ENCODE results near the gene PHGDH.

Gene PHGDH

GRCh38 chr1:119724611-119725218 lies 13.0 kb downstream of the PHGDH start:
- TF ChIP-seq PAX5 (IDR thresholded peaks at IDR 0.05; ENCODE audit: insufficient read depth, low read length, severe bottlenecking) (no peak), POLR2A (IDR thresholded peaks at IDR 0.05; ENCODE audit: low read depth, low read length) (no peak), TAF1 (IDR thresholded peaks at IDR 0.05; ENCODE audit: low read depth, low read length) (no peak), POU2F2 (IDR thresholded peaks at IDR 0.05; ENCODE audit: low read depth, low read length) (no peak), POLR2AphosphoS5 (IDR thresholded peaks at IDR 0.05; ENCODE audit: low read depth, low read length) (no peak), SPI1 (IDR thresholded peaks at IDR 0.05; ENCODE audit: low read depth, low read length) (no peak)
- no peak for FAIRE-seq
- no peak for DNase-seq (ENCODE audit: insufficient read length, low spot score)

- no peak for FAIRE-seq
- no peak for DNase-seq (ENCODE audit: insufficient read length, low spot score)
- TF ChIP-seq TAF1 (IDR thresholded peaks at IDR 0.05; ENCODE audit: low read depth, low read length): no peak
- no peak for TF ChIP-seq SPI1 (IDR thresholded peaks at IDR 0.05; ENCODE audit: low read depth, low read length)
- no peak for TF ChIP-seq POLR2AphosphoS5 (IDR thresholded peaks at IDR 0.05; ENCODE audit: low read depth, low read length)
- no peak for TF ChIP-seq POLR2A (IDR thresholded peaks at IDR 0.05; ENCODE audit: low read depth, low read length)
- TF ChIP-seq POU2F2 (IDR thresholded peaks at IDR 0.05; ENCODE audit: low read depth, low read length): no peak
- TF ChIP-seq PAX5 (IDR thresholded peaks at IDR 0.05; ENCODE audit: insufficient read depth, low read length, severe bottlenecking): no peak
Measured at GRCh38 chr1:119725626-119726025, 13.9 kb downstream of the PHGDH start.

GRCh38 chr1:119727991-119728390 lies 16.3 kb downstream of the PHGDH start:
- FAIRE-seq (no peak), DNase-seq (ENCODE audit: insufficient read length, low spot score) (no peak)
- TF ChIP-seq POLR2A (IDR thresholded peaks at IDR 0.05; ENCODE audit: low read depth, low read length): no peak
- TF ChIP-seq SPI1 (IDR thresholded peaks at IDR 0.05; ENCODE audit: low read depth, low read length): peak; percentile 25; the same call in 1 of the 2 replicates

GRCh38 chr1:119729044-119729443 lies 17.3 kb downstream of the PHGDH start:
- no peak for DNase-seq (ENCODE audit: insufficient read length, low spot score)
- TF ChIP-seq TAF1 (IDR thresholded peaks at IDR 0.05; ENCODE audit: low read depth, low read length) (no peak), SPI1 (IDR thresholded peaks at IDR 0.05; ENCODE audit: low read depth, low read length) (no peak), POLR2A (IDR thresholded peaks at IDR 0.05; ENCODE audit: low read depth, low read length) (no peak), POU2F2 (IDR thresholded peaks at IDR 0.05; ENCODE audit: low read depth, low read length) (no peak), PAX5 (IDR thresholded peaks at IDR 0.05; ENCODE audit: insufficient read depth, low read length, severe bottlenecking) (no peak), POLR2AphosphoS5 (IDR thresholded peaks at IDR 0.05; ENCODE audit: low read depth, low read length) (no peak)
- FAIRE-seq: no peak

GRCh38 chr1:119731060-119731459 lies 19.3 kb downstream of the PHGDH start:
- FAIRE-seq (no peak), DNase-seq (ENCODE audit: insufficient read length, low spot score) (no peak)
- TF ChIP-seq PAX5 (IDR thresholded peaks at IDR 0.05; ENCODE audit: insufficient read depth, low read length, severe bottlenecking) (no peak), POLR2A (IDR thresholded peaks at IDR 0.05; ENCODE audit: low read depth, low read length) (no peak), POU2F2 (IDR thresholded peaks at IDR 0.05; ENCODE audit: low read depth, low read length) (no peak), POLR2AphosphoS5 (IDR thresholded peaks at IDR 0.05; ENCODE audit: low read depth, low read length) (no peak), TAF1 (IDR thresholded peaks at IDR 0.05; ENCODE audit: low read depth, low read length) (no peak), SPI1 (IDR thresholded peaks at IDR 0.05; ENCODE audit: low read depth, low read length) (no peak)

- DNase-seq (ENCODE audit: insufficient read length, low spot score) (no peak), FAIRE-seq (no peak)
- TF ChIP-seq SPI1 (IDR thresholded peaks at IDR 0.05; ENCODE audit: low read depth, low read length) (no peak), PAX5 (IDR thresholded peaks at IDR 0.05; ENCODE audit: insufficient read depth, low read length, severe bottlenecking) (no peak), POU2F2 (IDR thresholded peaks at IDR 0.05; ENCODE audit: low read depth, low read length) (no peak), POLR2A (IDR thresholded peaks at IDR 0.05; ENCODE audit: low read depth, low read length) (no peak), POLR2AphosphoS5 (IDR thresholded peaks at IDR 0.05; ENCODE audit: low read depth, low read length) (no peak), TAF1 (IDR thresholded peaks at IDR 0.05; ENCODE audit: low read depth, low read length) (no peak)
Measured at GRCh38 chr1:119731741-119732430, 20.2 kb downstream of the PHGDH start.

GRCh38 chr1:119732465-119733168 lies 20.9 kb downstream of the PHGDH start:
- no peak for FAIRE-seq
- no peak for TF ChIP-seq TAF1 (IDR thresholded peaks at IDR 0.05; ENCODE audit: low read depth, low read length)
- no peak for DNase-seq (ENCODE audit: insufficient read length, low spot score)

- no peak for FAIRE-seq
- no peak for DNase-seq (ENCODE audit: insufficient read length, low spot score)
- TF ChIP-seq TAF1 (IDR thresholded peaks at IDR 0.05; ENCODE audit: low read depth, low read length) (no peak), POU2F2 (IDR thresholded peaks at IDR 0.05; ENCODE audit: low read depth, low read length) (no peak), POLR2AphosphoS5 (IDR thresholded peaks at IDR 0.05; ENCODE audit: low read depth, low read length) (no peak), PAX5 (IDR thresholded peaks at IDR 0.05; ENCODE audit: insufficient read depth, low read length, severe bottlenecking) (no peak), POLR2A (IDR thresholded peaks at IDR 0.05; ENCODE audit: low read depth, low read length) (no peak), SPI1 (IDR thresholded peaks at IDR 0.05; ENCODE audit: low read depth, low read length) (no peak)
Measured at GRCh38 chr1:119733754-119734153, 22.0 kb downstream of the PHGDH start.

GRCh38 chr1:119735217-119735616 lies 23.5 kb downstream of the PHGDH start:
- TF ChIP-seq POU2F2 (IDR thresholded peaks at IDR 0.05; ENCODE audit: low read depth, low read length) (no peak), PAX5 (IDR thresholded peaks at IDR 0.05; ENCODE audit: insufficient read depth, low read length, severe bottlenecking) (no peak), POLR2A (IDR thresholded peaks at IDR 0.05; ENCODE audit: low read depth, low read length) (no peak), SPI1 (IDR thresholded peaks at IDR 0.05; ENCODE audit: low read depth, low read length) (no peak)
- DNase-seq (ENCODE audit: insufficient read length, low spot score) (no peak), FAIRE-seq (no peak)

- FAIRE-seq: no peak
- no peak for TF ChIP-seq POLR2A (IDR thresholded peaks at IDR 0.05; ENCODE audit: low read depth, low read length)
- no peak for TF ChIP-seq POLR2AphosphoS5 (IDR thresholded peaks at IDR 0.05; ENCODE audit: low read depth, low read length)
- TF ChIP-seq POU2F2 (IDR thresholded peaks at IDR 0.05; ENCODE audit: low read depth, low read length): no peak
- TF ChIP-seq PAX5 (IDR thresholded peaks at IDR 0.05; ENCODE audit: insufficient read depth, low read length, severe bottlenecking): no peak
- no peak for TF ChIP-seq TAF1 (IDR thresholded peaks at IDR 0.05; ENCODE audit: low read depth, low read length)
- no peak for TF ChIP-seq SPI1 (IDR thresholded peaks at IDR 0.05; ENCODE audit: low read depth, low read length)
- DNase-seq (ENCODE audit: insufficient read length, low spot score): no peak
Measured at GRCh38 chr1:119736649-119737039, 24.9 kb downstream of the PHGDH start.
